GM19372 (cell line): ENCODE data around the gene TENM3.
"Not testable (repeated sequence)": the region's sequence is repeated elsewhere in the genome, so short reads cannot be mapped to it uniquely, and the experiment has no call there.

Source experiments
- ATAC-seq: cut with Tn5 transposase; IDR thresholded peaks from one replicate; pipeline ENCODE4 v1.9.1; 2021; ENCODE audit warnings: mild to moderate bottlenecking, low read depth, moderate library complexity; ENCODE audit not compliant: unreplicated experiment

TENM3 gene

GRCh38 chr4:182789529-182789928 lies 546.3 kb downstream of the TENM3 start:
- ATAC-seq = no peak

GRCh38 chr4:182795446-182796238 lies 552.4 kb downstream of the TENM3 start:
- ATAC-seq = no peak

DNA sequence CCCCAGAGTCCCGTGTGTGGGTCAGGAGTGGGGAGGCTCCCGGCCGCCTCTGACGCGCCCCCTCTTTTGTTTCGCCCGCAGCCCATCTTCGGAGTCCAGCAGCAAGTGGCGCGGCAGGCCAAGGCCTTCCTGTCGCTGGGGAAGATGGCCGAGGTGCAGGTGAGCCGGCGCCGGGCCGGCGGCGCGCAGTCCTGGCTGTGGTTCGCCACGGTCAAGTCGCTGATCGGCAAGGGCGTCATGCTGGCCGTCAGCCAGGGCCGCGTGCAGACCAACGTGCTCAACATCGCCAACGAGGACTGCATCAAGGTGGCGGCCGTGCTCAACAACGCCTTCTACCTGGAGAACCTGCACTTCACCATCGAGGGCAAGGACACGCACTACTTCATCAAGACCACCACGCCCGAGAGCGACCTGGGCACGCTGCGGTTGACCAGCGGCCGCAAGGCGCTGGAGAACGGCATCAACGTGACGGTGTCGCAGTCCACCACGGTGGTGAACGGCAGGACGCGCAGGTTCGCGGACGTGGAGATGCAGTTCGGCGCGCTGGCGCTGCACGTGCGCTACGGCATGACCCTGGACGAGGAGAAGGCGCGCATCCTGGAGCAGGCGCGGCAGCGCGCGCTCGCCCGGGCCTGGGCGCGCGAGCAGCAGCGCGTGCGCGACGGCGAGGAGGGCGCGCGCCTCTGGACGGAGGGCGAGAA lies 556.5 kb downstream of the TENM3 start:
- ATAC-seq = no peak

DNA sequence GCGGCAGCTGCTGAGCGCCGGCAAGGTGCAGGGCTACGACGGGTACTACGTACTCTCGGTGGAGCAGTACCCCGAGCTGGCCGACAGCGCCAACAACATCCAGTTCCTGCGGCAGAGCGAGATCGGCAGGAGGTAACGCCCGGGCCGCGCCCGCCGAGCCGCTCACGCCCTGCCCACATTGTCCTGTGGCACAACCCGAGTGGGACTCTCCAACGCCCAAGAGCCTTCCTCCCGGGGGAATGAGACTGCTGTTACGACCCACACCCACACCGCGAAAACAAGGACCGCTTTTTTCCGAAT lies 557.0 kb downstream of the TENM3 start:
- no peak for ATAC-seq

GRCh38 chr4:182801636-182802035 lies 558.4 kb downstream of the TENM3 start:
- no peak for ATAC-seq

DNA sequence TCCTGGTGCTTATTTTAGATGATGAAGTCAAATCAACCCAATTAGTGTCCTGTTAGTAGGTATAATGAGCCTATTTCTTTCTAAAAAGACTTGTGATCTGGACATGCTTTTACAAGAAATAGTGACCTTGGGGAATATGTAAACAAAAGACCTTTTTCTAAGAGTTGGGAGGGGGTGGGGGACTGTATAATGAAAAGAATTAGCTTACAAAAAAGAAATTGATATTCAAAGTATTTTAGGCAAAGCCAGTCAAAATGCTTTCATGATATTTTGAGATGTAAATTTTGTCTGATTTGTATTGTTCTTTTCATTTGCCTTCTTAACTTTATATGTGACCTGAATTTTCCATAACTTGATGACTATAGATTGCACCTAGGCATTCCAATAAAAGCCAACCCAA lies 559.4 kb downstream of the TENM3 start:
- no peak for ATAC-seq

DNA sequence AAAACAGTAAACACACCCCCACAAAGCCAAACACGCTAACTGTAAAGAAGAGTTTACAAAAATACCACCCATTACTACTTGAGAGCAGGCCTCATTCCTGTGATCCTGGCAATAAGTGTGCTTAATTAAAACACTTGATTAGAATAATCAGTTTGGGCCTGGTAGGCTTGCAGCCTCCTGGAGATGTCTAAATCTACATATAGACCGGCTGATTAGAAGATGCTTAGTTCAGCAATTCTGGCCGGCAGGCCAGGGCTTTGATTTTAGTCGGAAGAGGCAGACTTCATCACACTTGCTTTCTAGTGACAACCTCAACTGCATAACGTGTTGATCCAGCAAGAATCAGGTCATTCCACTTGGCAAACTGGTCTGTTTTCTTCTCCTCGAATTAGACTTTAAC lies 560.0 kb downstream of the TENM3 start:
- ATAC-seq = no peak

- ATAC-seq = no peak
Measured at GRCh38 chr4:182804131-182804530, 560.9 kb downstream of the TENM3 start.

DNA sequence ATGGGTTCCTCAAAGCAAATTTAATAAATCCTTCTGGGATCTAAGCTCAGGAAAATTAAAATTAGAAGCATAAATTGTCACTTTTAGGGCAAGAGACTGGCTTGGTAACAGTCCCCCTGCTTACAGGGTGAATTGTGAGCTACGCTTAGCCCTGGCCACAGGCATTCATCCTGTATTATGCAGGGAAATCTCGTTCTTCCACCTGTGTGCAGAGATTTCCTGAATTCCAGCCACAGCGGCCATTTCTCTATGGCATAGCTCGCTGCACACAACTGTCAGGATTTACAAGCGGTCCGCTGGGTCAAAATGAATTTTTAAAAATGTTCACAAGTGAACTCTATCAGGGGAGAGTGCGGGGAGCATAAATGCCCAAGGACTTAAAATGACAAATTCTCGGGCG lies 562.1 kb downstream of the TENM3 start:
- no peak for ATAC-seq

- ATAC-seq = no peak
Measured at GRCh38 chr4:182805750-182806149, 562.5 kb downstream of the TENM3 start.

DNA sequence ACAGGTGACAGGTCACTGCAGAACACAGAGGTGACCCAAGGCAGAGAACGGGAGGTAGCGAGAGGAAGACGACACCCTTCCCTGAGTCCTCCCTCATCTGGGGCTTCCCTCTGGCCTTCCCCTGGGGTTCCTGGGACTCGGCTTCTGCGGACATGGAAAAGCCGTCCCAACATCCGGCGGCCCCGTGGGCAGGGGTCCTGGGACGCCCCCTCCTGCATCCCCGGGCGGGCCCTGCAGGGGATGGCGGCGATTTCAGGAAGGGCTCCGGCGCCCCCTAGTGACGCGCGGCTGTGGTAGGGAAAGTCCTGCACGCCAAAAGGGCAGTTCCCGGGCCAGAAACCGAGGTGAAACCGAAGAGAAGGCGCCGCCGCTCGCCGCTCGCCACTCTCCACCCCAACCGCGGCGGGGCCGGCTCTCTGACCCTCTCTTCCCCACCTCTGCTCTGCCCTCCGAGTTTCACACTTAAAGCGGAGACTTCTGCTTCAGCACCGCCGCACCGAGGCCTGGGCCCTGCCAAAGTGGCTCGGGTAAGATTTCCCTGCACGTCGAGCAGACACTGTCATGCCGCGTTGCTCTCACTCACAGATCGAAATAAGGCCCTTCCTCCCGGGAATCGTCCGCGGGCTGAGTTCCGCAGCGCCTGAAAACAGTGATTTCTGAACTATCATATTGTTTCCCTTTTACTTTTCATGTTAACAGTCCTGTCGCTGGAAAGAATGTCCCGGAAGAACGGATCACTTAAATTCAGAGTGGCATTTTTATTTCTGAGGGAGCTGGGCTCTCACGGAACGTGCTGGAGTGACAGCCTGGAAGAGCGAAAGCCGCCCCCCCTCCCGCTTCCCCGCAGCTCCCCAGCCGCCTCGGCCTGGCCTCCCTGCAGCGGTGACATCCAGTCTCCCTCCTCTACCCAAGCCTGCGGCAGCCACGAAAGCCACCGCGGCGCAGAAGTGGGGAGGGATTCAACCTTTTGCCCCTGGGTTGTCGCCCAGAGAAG lies 563.4 kb downstream of the TENM3 start:
- peak; percentile 56 for ATAC-seq

DNA sequence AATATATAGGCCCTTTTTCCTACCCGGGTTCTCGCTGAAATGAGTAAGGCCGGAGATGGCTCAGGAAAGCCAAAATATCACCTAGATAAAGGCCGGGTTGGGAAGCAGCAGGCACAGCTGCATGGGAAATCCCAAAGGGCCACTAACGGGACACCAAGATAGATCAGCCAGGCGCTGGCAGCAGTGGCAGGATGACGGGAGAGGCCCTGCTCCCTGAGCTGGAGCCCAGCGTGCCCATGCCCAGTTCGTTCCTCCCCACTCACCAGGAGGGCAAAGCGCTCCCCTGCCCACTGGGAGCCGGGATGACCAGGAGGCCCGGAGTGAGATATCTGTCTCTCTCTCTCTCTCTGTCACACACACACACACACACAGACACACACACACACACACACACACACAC lies 564.1 kb downstream of the TENM3 start:
- no peak for ATAC-seq

DNA sequence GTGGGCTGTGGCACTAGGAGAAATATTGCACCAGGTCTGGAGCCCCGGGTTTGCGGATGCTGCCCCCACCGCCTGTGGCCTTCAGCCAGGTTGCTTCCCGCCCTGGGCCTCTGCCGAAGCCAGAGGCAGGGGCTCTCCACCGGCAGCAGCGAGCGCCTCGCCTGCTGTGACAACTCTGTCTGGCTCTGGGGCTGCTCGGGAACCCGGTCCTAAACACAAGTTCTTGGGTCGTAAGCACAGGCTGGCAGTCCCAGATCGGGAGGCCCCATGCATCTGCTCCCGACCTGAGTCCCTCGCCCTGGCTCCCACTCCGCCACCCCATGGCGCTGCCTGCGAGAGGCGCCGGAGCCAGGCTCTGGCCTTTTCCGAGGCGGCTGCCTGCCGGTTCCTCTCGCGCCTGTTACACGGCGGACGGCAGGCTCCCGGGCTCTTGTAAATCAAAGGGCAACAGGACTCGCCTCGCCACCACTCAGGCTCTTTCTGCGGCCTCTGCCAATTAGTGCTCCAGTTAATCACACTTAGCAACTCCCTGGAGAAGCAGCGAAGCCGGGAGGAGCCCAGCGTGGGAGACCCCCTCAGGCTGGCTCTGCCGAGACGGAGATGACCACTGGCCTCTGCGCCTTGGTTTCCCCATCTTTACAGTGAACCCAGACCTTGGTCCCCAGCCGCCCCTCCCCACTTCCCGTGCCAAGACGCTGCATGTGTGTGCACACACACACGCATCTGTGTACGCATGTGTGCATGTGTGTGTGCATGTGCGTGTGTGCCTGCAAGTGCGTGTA lies 564.8 kb downstream of the TENM3 start:
- no peak for ATAC-seq

DNA sequence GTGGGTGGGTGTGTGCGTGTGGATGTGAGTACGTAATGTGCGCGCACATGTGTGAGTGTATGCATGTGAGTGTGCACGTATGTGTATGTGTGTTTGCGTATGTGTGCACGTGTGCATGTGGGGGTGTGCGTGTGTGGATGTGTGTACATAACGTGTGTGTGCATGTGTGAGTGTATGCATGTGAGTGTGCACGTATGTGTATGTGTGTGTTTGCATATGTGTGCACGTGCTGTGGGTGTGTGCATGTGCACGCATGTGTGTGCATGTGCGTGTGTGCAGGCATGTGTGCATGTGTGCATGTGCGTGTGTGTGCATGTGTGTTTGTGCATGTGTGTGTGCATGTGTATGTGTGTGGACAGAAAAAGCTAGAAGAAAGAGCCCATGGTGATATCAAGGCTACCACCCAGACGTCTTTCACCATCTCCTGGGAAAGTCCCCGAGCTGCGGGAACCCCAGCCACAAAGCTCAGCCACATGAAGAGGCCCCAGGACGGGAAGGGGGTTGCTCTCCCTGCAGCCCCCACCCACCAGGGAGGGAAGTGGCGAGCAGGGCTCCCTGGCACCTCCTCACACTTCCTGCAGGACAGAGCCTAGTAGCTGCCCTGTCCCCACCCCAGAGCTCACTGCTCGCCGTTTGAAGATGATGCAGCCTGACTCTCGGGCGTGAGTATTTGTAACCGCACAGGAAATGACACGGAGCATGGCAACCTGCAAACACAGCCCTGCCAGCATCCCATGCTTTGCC lies 565.6 kb downstream of the TENM3 start:
- peak; percentile 73 for ATAC-seq

DNA sequence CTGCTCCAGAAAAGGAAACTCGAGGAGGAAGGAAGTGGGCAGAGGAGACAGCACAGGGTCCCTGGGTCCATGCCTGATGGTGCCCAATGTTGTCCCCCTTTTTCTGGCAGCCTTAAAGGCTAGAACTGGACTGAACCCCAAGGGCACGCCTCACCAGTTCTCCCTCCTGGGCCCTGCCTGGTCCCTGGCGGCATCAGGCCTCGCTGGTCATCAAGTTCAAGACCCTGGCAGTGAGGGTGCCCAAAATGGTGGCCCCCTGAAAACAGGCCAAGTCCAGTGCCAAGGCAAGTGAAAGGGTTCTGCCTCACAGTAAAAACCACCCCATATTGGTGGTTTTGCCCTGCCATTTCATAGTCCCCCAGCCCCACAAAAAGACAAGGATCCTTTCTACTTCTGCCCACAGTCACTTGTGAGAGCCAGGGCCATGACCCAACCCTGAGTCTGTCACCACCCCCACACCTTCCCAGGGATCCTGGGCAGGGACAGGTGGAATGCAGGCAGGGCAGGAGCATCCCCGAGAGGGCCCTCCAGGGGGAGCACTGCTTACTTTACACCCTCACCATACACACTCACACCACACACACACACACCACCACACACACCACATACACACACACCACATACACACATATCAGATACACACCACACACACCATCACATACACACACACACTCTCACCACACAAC lies 566.4 kb downstream of the TENM3 start:
- peak; percentile 26 for ATAC-seq

DNA sequence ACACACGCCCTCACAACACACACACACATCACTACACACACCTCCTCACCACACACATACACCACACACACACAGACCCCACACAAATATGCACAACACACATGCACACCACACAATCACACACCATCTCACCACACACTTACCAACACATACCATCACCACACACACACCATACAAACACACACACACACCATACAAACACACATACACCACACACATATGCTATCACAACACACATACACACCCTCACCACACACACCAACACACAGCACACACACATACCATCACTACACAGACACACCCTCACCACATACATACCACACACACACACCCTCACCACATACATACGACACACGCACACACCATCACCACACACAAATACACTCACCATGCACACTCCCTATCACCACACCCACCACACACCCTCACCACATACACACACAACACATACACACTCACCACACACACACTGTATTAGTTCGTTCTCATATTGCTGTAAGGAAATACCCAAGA lies 567.0 kb downstream of the TENM3 start:
- no peak for ATAC-seq

GRCh38 chr4:182812916-182813315 lies 569.7 kb downstream of the TENM3 start:
- no peak for ATAC-seq

GRCh38 chr4:182814065-182814464 lies 570.9 kb downstream of the TENM3 start:
- not testable (repeated sequence) for ATAC-seq
